OCI-LY1 (cell line): ENCODE data around the gene EXOC7.

Source experiments
- CTCF ChIP-seq: fragments of 200-600 bp; sonication (generic), shearing (Covaris generic); IDR thresholded peaks from 2 replicates; pipeline ENCODE4 v1.5.1; 2017; ENCODE audit warnings: mild to moderate bottlenecking, antibody characterized with exemption, low read length, moderate library complexity, mixed read lengths
- EZH2 ChIP-seq: fragments of 200-600 bp; sonication (generic), shearing (Covaris generic); IDR thresholded peaks from 2 replicates; pipeline ENCODE4 v1.8.0; 2017; ENCODE audit warnings: borderline replicate concordance, mixed run types, mild to moderate bottlenecking, antibody characterized with exemption, low read length, moderate library complexity, mixed read lengths

DNA sequence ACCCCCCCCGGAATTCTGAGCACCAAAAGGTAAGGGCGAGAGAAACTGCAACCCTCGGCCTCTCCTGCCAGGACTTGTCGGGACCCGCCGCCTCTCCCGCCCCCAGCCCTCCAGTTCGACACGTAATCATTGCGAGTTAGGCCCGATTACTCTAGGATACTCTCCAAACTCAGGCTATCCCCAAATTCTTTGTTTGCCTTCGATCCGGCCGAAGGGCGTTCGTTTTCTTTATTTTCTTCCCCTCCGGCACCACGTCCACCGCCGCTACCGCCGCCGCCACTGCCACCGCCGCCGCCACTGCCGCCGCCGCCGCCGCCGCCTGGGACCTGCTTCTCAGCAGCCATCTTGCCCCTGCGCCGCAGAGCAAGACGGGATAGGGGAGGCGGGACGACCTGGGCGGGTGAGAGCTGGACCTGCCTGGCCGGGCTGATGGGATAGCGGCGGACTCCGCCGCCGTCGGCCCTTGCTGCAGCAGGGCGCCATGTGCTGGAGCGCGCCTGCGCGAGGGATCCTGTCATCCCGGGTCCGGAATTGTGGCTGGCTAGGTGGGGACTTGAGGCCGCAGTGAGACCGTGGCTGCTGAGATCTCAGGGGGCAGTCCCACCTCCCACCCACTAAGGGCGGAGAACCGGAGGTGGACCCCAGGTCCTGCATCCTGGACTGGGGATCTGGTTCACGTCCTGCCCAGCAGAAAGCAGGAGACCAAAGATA lies 31.3 kb downstream of the EXOC7 start, which contains the start of gene SRP68:
- TF ChIP-seq EZH2 (no peak), CTCF (no peak)
